MG63 (cell line): ENCODE results near the gene POLR2J2. TPM values are rescaled to one million over a fixed set of nuclear protein-coding genes. Genes with fewer than 3 reads are reported as not detected.
"Not testable (repeated sequence)": the region's sequence is repeated elsewhere in the genome, so short reads cannot be mapped to it uniquely, and the experiment has no call there.

Experiments
- DNase-seq: peaks from one replicate; pipeline ENCODE4 v3.0.0-alpha.2; 2020
- H3K27me3 ChIP-seq: fragments of 250-450 bp; sonication (Bioruptor Pico); 2 replicates; pipeline ENCODE4 v1.5.1; 2020; ENCODE audit warnings: mild to moderate bottlenecking, moderate library complexity
- H3K36me3 ChIP-seq: fragments of 250-450 bp; sonication (Bioruptor Pico); 2 replicates; pipeline ENCODE4 v1.5.1; 2020; ENCODE audit warnings: mild to moderate bottlenecking, moderate library complexity
- H3K4me3 ChIP-seq: fragments of 250-450 bp; sonication (Bioruptor Pico); 2 replicates; pipeline ENCODE4 v1.5.1; 2020; ENCODE audit warnings: mild to moderate bottlenecking, moderate library complexity
- H3K9me3 ChIP-seq: fragments of 250-450 bp; sonication (Bioruptor Pico); 2 replicates; pipeline ENCODE4 v1.5.1; 2020; ENCODE audit warnings: mild to moderate bottlenecking, moderate library complexity
- total RNA-seq: library from RNA; depleted of rRNA; stranded (reverse); fragments of >200 nt; shearing (Covaris generic); gene quantifications from 2 replicates; pipeline ENCODE4 v1.2.3, GENCODE V29; 2014; ENCODE audit warnings: low replicate concordance

The POLR2J2 gene
- total RNA-seq, 1 experiment from 2014 or later: not detected

GRCh38 chr7:102682560-102682959 lies 11.1 kb upstream of the POLR2J2 start:
- H3K27me3 ChIP-seq, H3K36me3 ChIP-seq, H3K9me3 ChIP-seq, DNase-seq, H3K4me3 ChIP-seq: not testable (repeated sequence)

GRCh38 chr7:102680780-102681179 lies 9.3 kb upstream of the POLR2J2 start:
- H3K4me3 ChIP-seq, H3K9me3 ChIP-seq, DNase-seq, H3K36me3 ChIP-seq, H3K27me3 ChIP-seq: not testable (repeated sequence)

- not testable (repeated sequence) for H3K4me3 ChIP-seq, DNase-seq, H3K36me3 ChIP-seq, H3K9me3 ChIP-seq, H3K27me3 ChIP-seq
Measured at GRCh38 chr7:102675545-102675944, 4.1 kb upstream of the POLR2J2 start.

GRCh38 chr7:102673447-102674067 lies 2.1 kb upstream of the POLR2J2 start:
- H3K27me3 ChIP-seq, H3K9me3 ChIP-seq, H3K36me3 ChIP-seq, DNase-seq, H3K4me3 ChIP-seq: not testable (repeated sequence)

GRCh38 chr7:102671956-102672307 lies 469 bp upstream of the POLR2J2 start:
- not testable (repeated sequence) for H3K4me3 ChIP-seq, H3K27me3 ChIP-seq, DNase-seq, H3K9me3 ChIP-seq, H3K36me3 ChIP-seq

DNA sequence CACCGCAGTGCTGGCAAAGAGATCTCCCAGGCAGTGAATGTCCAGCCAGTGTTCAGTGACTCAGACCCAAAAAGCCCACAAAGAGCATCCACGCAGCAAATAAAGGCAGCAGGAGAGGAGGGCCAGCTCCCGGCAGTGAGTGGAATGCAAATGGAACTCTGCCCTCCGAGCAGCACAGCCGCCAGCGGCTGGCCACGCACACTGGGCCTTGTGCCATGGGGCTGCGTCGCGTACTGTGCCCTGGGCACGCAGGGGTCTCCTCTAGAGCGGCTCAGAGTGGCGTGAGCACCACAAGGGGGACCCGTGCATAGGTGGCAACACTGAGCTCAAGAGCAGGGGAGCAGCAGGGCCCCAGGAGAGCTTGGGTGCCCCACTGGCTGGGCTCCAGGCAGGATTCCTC lies 3.9 kb downstream of the POLR2J2 start:
- not testable (repeated sequence) for H3K9me3 ChIP-seq, DNase-seq, H3K36me3 ChIP-seq, H3K27me3 ChIP-seq, H3K4me3 ChIP-seq

GRCh38 chr7:102666850-102667249 lies 4.6 kb downstream of the POLR2J2 start:
- DNase-seq, H3K36me3 ChIP-seq: not testable (repeated sequence)

GRCh38 chr7:102664765-102665164 lies 6.7 kb downstream of the POLR2J2 start:
- H3K27me3 ChIP-seq, DNase-seq, H3K4me3 ChIP-seq, H3K9me3 ChIP-seq, H3K36me3 ChIP-seq: not testable (repeated sequence)

More at GRCh38 chr7:102666850-102667249, 4.6 kb downstream of the POLR2J2 start:
- not testable (repeated sequence) for H3K4me3 ChIP-seq, H3K9me3 ChIP-seq, H3K27me3 ChIP-seq

- not testable (repeated sequence) for H3K27me3 ChIP-seq, DNase-seq, H3K9me3 ChIP-seq
Measured at GRCh38 chr7:102649924-102650323, 21.5 kb downstream of the POLR2J2 start, which contains the start of gene SPDYE2B. SPDYE2B (plus strand) TSS chr7:102650319; CDS start chr7:102652349, 2,030 bp downstream.

GRCh38 chr7:102647813-102648212 lies 23.6 kb downstream of the POLR2J2 start:
- DNase-seq, H3K27me3 ChIP-seq, H3K4me3 ChIP-seq, H3K36me3 ChIP-seq, H3K9me3 ChIP-seq: not testable (repeated sequence)

More at GRCh38 chr7:102649924-102650323, 21.5 kb downstream of the POLR2J2 start, which contains the start of gene SPDYE2B:
- H3K4me3 ChIP-seq, H3K36me3 ChIP-seq: not testable (repeated sequence)

- not testable (repeated sequence) for H3K9me3 ChIP-seq, DNase-seq, H3K27me3 ChIP-seq, H3K4me3 ChIP-seq, H3K36me3 ChIP-seq
Measured at GRCh38 chr7:102643404-102643803, 28.1 kb downstream of the POLR2J2 start.

DNA sequence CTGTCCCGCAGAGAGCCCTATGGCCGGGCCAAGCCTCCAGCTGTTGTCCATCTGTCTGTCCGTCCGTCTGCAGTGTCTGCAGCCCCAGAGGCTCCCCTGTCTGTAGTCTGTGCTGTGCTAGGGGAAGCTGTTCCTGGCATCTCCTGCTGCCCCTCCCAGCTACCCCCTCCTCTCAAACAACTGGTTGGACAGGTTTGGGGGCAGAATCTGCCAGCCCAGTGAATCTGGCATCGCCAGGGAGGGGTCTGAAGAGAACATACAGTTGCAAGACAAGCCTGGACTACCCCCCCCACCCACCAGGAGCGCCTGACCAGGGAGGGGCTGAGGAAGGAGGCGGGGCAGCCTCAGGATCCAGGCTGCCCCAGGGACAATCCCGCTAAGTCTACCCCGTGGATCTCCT lies 28.8 kb downstream of the POLR2J2 start, which contains the start of gene UPK3BL1:
UPK3BL1 (minus strand) TSS at position 101 of the 400 bp plus-strand sequence; CDS start at position 51, 50 bp downstream.
- not testable (repeated sequence) for H3K9me3 ChIP-seq, DNase-seq, H3K36me3 ChIP-seq, H3K4me3 ChIP-seq, H3K27me3 ChIP-seq

DNA sequence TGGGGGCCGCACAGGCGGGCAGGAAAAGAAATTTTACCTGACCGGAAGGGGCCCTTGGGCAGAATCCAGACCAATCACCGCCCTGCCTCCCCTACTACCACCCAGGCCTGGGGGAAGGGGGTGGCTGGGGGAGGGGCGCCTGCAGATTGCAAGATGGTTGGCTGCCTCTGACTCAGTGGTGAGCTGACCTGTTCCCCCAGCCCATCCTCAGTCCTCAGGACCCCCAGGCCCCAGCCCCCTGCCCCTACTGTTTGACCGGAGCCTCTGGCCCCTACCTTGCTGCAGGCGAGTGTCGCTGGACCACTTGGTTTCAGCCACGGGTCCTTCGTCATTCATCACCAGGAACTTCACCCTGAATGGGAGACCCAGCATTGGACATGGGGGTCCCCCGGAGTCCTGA lies 32.6 kb downstream of the POLR2J2 start:
- H3K4me3 ChIP-seq, H3K36me3 ChIP-seq, DNase-seq, H3K27me3 ChIP-seq, H3K9me3 ChIP-seq: not testable (repeated sequence)

DNA sequence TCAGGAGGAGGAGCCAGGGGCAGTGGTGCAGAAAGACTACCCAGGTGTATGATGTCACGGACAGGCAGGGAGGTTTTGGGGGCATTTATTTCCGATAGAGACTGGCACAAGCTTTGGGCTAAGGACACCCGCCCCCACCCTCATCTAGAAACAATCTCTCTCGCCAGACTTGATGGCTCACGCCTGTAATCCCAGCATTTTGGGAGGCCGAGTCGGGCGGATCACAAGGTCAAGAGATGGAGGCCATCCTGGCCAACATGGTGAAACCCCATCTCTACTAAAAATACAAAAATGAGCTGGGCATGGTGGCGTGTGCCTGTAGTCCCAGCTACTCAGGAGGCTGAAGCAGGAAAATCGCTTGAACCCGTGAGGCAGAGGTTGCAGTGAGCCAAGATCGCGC lies 34.5 kb downstream of the POLR2J2 start:
- not testable (repeated sequence) for DNase-seq, H3K27me3 ChIP-seq, H3K4me3 ChIP-seq, H3K9me3 ChIP-seq, H3K36me3 ChIP-seq

DNA sequence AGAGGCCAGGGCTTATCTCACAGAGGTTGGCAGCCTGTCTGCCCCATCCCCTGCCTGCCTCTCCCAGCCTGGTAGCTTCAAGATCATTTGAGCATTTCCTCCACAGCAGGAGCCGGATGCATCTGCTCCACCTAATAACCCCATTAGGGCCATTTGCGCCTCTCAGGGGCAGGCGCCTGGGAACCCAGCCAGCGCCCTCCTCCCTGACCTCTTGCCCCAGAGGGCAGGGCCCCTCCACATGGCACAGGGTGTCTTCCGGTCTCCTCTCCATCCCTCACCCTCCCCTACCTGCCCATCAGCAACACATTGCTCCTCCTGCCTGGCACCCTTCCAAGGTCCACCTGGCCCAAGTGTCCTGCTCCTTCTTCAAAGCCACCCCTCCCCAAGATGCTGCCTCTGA lies 36.1 kb downstream of the POLR2J2 start:
- H3K4me3 ChIP-seq, H3K27me3 ChIP-seq, DNase-seq, H3K9me3 ChIP-seq, H3K36me3 ChIP-seq: not testable (repeated sequence)

GRCh38 chr7:102634299-102634698 lies 37.2 kb downstream of the POLR2J2 start:
- H3K27me3 ChIP-seq, H3K9me3 ChIP-seq, DNase-seq, H3K36me3 ChIP-seq, H3K4me3 ChIP-seq: not testable (repeated sequence)

DNA sequence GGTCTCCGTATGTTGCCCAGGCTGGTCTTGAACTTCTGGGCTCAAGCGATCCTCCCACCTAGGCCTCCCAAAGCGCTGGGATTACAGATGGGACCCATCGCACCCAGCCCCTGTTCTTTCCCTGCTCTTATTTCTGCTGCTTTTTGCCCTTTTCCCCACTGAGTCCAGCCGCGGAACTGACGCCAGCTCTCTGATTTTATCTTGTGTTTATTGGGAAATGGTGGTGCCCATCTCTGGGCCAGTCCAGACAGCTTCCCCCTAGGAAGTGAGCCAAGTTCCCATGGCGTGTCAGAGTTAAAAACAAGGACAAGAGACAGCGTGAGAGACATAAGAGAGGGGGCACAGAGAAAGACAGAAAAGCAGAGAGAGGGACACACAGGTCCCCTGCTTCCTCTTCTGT lies 40.8 kb downstream of the POLR2J2 start:
- DNase-seq, H3K4me3 ChIP-seq, H3K9me3 ChIP-seq, H3K36me3 ChIP-seq, H3K27me3 ChIP-seq: not testable (repeated sequence)

- not testable (repeated sequence) for DNase-seq, H3K4me3 ChIP-seq, H3K27me3 ChIP-seq, H3K9me3 ChIP-seq, H3K36me3 ChIP-seq
Measured at GRCh38 chr7:102627271-102627904, 44.1 kb downstream of the POLR2J2 start.
